ENCODE measurements around the gene TP53RK.

- TF ChIP-seq TAF1 (conservative IDR thresholded peaks at IDR 0.05) (no peak), NR2F2 (IDR thresholded peaks at IDR 0.05) (no peak), CTCF (IDR thresholded peaks at IDR 0.05; ENCODE audit: low read depth, low read length, missing input control) (no peak), YY1 (IDR thresholded peaks at IDR 0.05) (no peak), RAD21 (IDR thresholded peaks at IDR 0.05) (no peak)
Measured at GRCh38 chr20:46689754-46690085, 476 bp upstream of the TP53RK start.
